ENCODE results near the gene KAZALD1.

Gene KAZALD1

GRCh38 chr10:101107771-101108170, 46.0 kb downstream of the KAZALD1 start:
- DNase-seq (ENCODE audit: low spot score in 2 of 2) = no peak
- Mint-ChIP-seq H3K4me1 (no peaks in the 10 kb centered on the region), H3K9me3 (no peaks in the 10 kb centered on the region), H3K27me3 (peaks cover 85% of the 10 kb centered on the region), H3K27ac (ENCODE audit: low read depth) (no peak overlapping the region), H3K36me3 (ENCODE audit: insufficient read depth) (no peaks in the 10 kb centered on the region), H3K4me3 (no peak overlapping the region)
- ATAC-seq (replicated peaks; ENCODE audit: extremely low read depth, poor library complexity, severe bottlenecking) = no peak

GRCh38 chr10:101110856-101111523, 49.2 kb downstream of the KAZALD1 start:
- Mint-ChIP-seq H3K27me3 (peaks cover 94% of the 10 kb centered on the region), H3K4me3 (no peak overlapping the region), H3K4me1 (no peaks in the 10 kb centered on the region)

DNA sequence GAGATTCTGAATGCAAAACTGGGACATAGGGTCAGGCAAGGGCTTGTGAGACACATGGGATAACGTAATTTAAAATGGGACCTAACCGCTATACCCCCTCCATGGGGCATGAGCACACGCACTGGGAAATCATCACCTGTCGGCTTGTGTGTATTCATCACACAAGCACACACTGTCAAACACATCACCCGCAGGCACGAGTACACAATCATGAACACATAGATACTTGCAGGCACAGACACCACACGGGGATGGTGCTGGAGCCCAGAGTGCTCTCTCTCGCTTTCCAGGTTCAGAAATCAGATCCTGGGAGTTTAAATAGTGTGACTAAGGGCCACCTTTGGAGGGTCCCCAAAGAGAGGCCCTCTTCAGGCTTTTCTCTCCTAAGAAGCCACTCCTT, 49.8 kb downstream of the KAZALD1 start:
- Mint-ChIP-seq H3K27me3 (peaks cover 94% of the 10 kb centered on the region), H3K36me3 (ENCODE audit: insufficient read depth) (no peaks in the 10 kb centered on the region), H3K4me1 (no peaks in the 10 kb centered on the region), H3K9me3 (no peaks in the 10 kb centered on the region), H3K4me3 (no peak overlapping the region), H3K27ac (ENCODE audit: low read depth) (no peak overlapping the region)
- DNase-seq (ENCODE audit: low spot score in 2 of 2) (no peak), ATAC-seq (replicated peaks; ENCODE audit: extremely low read depth, poor library complexity, severe bottlenecking) (no peak)

More at GRCh38 chr10:101110856-101111523, 49.2 kb downstream of the KAZALD1 start:
- no peaks in the 10 kb centered on the region for H3K9me3 Mint-ChIP-seq
- ATAC-seq (replicated peaks; ENCODE audit: extremely low read depth, poor library complexity, severe bottlenecking) (no peak), DNase-seq (ENCODE audit: low spot score in 2 of 2) (no peak)
- no peak overlapping the region for H3K27ac Mint-ChIP-seq (ENCODE audit: low read depth)
- no peaks in the 10 kb centered on the region for H3K36me3 Mint-ChIP-seq (ENCODE audit: insufficient read depth)

GRCh38 chr10:101112799-101113594, 51.2 kb downstream of the KAZALD1 start:
- no peak for DNase-seq (ENCODE audit: low spot score in 2 of 2)
- H3K4me3 Mint-ChIP-seq = no peak overlapping the region
- H3K36me3 Mint-ChIP-seq (ENCODE audit: insufficient read depth) = no peaks in the 10 kb centered on the region
- no peaks in the 10 kb centered on the region for H3K9me3 Mint-ChIP-seq
- no peak for ATAC-seq (replicated peaks; ENCODE audit: extremely low read depth, poor library complexity, severe bottlenecking)
- no peaks in the 10 kb centered on the region for H3K4me1 Mint-ChIP-seq
- H3K27ac Mint-ChIP-seq (ENCODE audit: low read depth) = no peak overlapping the region
- H3K27me3 Mint-ChIP-seq = peaks cover 83% of the 10 kb centered on the region

DNA sequence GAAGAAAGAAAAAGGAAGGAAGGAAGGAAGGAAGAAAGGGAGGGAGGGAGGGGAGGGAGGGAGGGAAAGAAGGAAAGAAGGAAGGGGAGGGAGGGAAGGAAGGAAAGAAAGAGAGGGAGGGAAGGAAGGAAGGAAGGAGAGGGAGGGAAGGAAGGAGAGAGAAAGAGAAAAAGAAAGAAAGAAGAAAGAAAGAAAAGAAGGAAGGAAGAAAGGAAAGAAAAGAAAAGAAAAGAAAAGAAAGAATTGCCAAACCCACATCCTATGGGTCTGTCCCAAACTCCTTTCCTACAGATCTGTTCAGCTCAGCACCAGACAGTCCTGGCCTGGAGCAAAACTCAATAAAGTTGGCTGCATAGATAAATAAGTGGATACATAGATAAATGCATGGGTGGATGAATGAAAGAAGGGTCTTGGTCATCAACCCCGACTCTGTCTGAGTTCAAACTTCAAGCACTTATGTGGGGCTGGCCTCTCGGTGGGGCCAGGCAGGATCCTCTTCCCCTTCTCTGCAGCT, 52.2 kb downstream of the KAZALD1 start:
- H3K27me3 Mint-ChIP-seq = peaks cover 82% of the 10 kb centered on the region
- H3K27ac Mint-ChIP-seq (ENCODE audit: low read depth) = no peak overlapping the region
- H3K4me3 Mint-ChIP-seq = no peak overlapping the region

DNA sequence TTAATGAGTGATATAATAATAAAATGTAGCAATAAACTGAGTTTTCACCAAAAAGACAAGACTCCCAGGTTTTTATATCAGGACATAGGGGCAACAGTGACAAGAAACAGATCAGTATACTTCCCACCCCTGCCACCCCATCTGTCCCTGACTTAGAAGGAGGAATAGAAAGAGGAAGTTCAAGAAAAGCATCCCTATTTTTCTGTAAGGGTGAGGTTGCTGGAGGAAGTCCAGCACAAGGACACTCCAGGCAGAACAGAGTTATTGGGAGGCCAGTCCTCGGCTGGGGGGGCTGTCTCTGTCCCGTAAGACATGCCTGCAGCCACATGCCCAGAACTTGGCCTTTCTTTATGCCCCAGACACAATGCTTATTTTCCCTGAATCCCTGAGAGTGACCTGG, 52.9 kb downstream of the KAZALD1 start:
- ATAC-seq (replicated peaks; ENCODE audit: extremely low read depth, poor library complexity, severe bottlenecking) (no peak), DNase-seq (ENCODE audit: low spot score in 2 of 2) (no peak)
- Mint-ChIP-seq H3K4me3 (no peak overlapping the region), H3K36me3 (ENCODE audit: insufficient read depth) (no peaks in the 10 kb centered on the region), H3K9me3 (no peaks in the 10 kb centered on the region), H3K27ac (ENCODE audit: low read depth) (no peak overlapping the region), H3K4me1 (no peaks in the 10 kb centered on the region), H3K27me3 (peaks cover 83% of the 10 kb centered on the region)

More for the DNA sequence above, 52.2 kb downstream of the KAZALD1 start:
- H3K36me3 Mint-ChIP-seq (ENCODE audit: insufficient read depth) = no peaks in the 10 kb centered on the region
- ATAC-seq (replicated peaks; ENCODE audit: extremely low read depth, poor library complexity, severe bottlenecking) (no peak), DNase-seq (ENCODE audit: low spot score in 2 of 2) (no peak)
- no peaks in the 10 kb centered on the region for H3K4me1 Mint-ChIP-seq
- H3K9me3 Mint-ChIP-seq = no peaks in the 10 kb centered on the region
